Liver (tissue), 9 donors: ENCODE results near the gene KLHL40. TPM values are rescaled to one million over a fixed set of nuclear protein-coding genes. Genes with fewer than 3 reads are reported as not detected.

ENCODE experiments used
- DNase-seq: peaks from one replicate; pipeline ENCODE4 v3.0.0-alpha.2; 2017; ENCODE audit warnings: low spot score
- H3K27ac ChIP-seq, 2 donors: one replicate each; pipeline ENCODE4 v1.7.0; 2013; ENCODE audit warnings: inconsistent platforms in 2 of 2, low read length in 2 of 2, control low read depth in 1 of 2, low read depth in 1 of 2, mild to moderate bottlenecking in 1 of 2
- H3K27me3 ChIP-seq, 4 donors: one replicate each; pipeline versions ENCODE4 v1.6.1 to v1.7.0; 2013; ENCODE audit warnings: low read length in 3 of 4, inconsistent platforms in 1 of 4, mild to moderate bottlenecking in 1 of 4, moderate library complexity in 1 of 4; ENCODE audit not compliant: control insufficient read depth in 4 of 4, insufficient read depth in 4 of 4
- H3K36me3 ChIP-seq, 4 donors: one replicate each; pipeline versions ENCODE4 v1.6.1 to v1.7.0; 2013; ENCODE audit warnings: low read length in 3 of 4, mild to moderate bottlenecking in 3 of 4, low read depth in 1 of 4, moderate library complexity in 1 of 4; ENCODE audit not compliant: control insufficient read depth in 4 of 4, insufficient read depth in 3 of 4
- H3K4me1 ChIP-seq, 4 donors: one replicate each; pipeline versions ENCODE4 v1.6.1 to v1.7.0; 2013; ENCODE audit warnings: low read length in 3 of 4, mild to moderate bottlenecking in 3 of 4, moderate library complexity in 1 of 4; ENCODE audit not compliant: control insufficient read depth in 4 of 4, insufficient read depth in 4 of 4
- H3K4me3 ChIP-seq, 3 donors: one replicate each; pipeline versions ENCODE4 v1.6.1 to v1.7.0; 2013; ENCODE audit warnings: low read length in 3 of 3, control low read depth in 1 of 3, low read depth in 1 of 3, mild to moderate bottlenecking in 1 of 3
- H3K9ac ChIP-seq, 2 donors: one replicate each; pipeline ENCODE4 v1.7.0; 2013; ENCODE audit warnings: low read length in 2 of 2, mild to moderate bottlenecking in 2 of 2, moderate library complexity in 2 of 2, control low read depth in 1 of 2, low read depth in 1 of 2
- H3K9me3 ChIP-seq, 4 donors: one replicate each; pipeline versions ENCODE4 v1.6.1 to v1.7.0; 2013; ENCODE audit warnings: low read length in 3 of 4; ENCODE audit not compliant: control insufficient read depth in 4 of 4
- ATF3 ChIP-seq: IDR thresholded peaks from 2 replicates; pipeline ENCODE4 v1.6.1; 2016; ENCODE audit warnings: antibody characterized with exemption
- CTCF ChIP-seq: fragments of 150-350 bp; IDR thresholded peaks from 2 replicates; pipeline ENCODE4 v1.5.1; 2017; ENCODE audit warnings: improper control_type of control experiment, low read depth, low read length; ENCODE audit not compliant: missing input control
- EGR1 ChIP-seq, 2 donors: IDR thresholded peaks; 2 replicates each; pipeline ENCODE4 v1.6.1; 2016 to 2018; ENCODE audit warnings: antibody characterized with exemption in 2 of 2, low read depth in 2 of 2
- FOXA1 ChIP-seq: IDR thresholded peaks from 2 replicates; pipeline ENCODE4 v1.6.1; 2016; ENCODE audit warnings: antibody characterized with exemption
- FOXA2 ChIP-seq: IDR thresholded peaks from 2 replicates; pipeline ENCODE4 v1.6.1; 2016; ENCODE audit warnings: antibody characterized with exemption
- GABPA ChIP-seq, 2 donors: IDR thresholded peaks in 1 of 2; conservative IDR thresholded peaks in 1 of 2; 2 replicates each; pipeline ENCODE4 v1.6.1; 2016; ENCODE audit warnings: antibody characterized with exemption in 2 of 2, mild to moderate bottlenecking in 1 of 2, moderate library complexity in 1 of 2
- HNF4A ChIP-seq, 2 donors: conservative IDR thresholded peaks; 2 replicates each; pipeline ENCODE4 v1.6.1; 2016; ENCODE audit warnings: antibody characterized with exemption in 2 of 2, mild to moderate bottlenecking in 2 of 2
- HNF4G ChIP-seq: IDR thresholded peaks from 2 replicates; pipeline ENCODE4 v1.6.1; 2016; ENCODE audit warnings: antibody characterized with exemption
- JUND ChIP-seq, 2 donors: IDR thresholded peaks; 2 replicates each; pipeline ENCODE4 v1.6.1; 2016; ENCODE audit warnings: antibody characterized with exemption in 2 of 2
- NR2F2 ChIP-seq: IDR thresholded peaks from 2 replicates; pipeline ENCODE4 v1.6.1; 2016; ENCODE audit warnings: antibody characterized with exemption
- REST ChIP-seq: IDR thresholded peaks from 2 replicates; pipeline ENCODE4 v1.6.1; 2016; ENCODE audit warnings: antibody characterized with exemption, mild to moderate bottlenecking
- RXRA ChIP-seq, 2 donors: IDR thresholded peaks; 2 replicates each; pipeline ENCODE4 v1.6.1; 2017 to 2018; ENCODE audit warnings: antibody characterized with exemption in 2 of 2, mild to moderate bottlenecking in 1 of 2
- SP1 ChIP-seq: IDR thresholded peaks from 2 replicates; pipeline ENCODE4 v1.6.1; 2018; ENCODE audit warnings: antibody characterized with exemption, mild to moderate bottlenecking
- TAF1 ChIP-seq: conservative IDR thresholded peaks from 2 replicates; pipeline ENCODE4 v1.6.1; 2016; ENCODE audit warnings: antibody characterized with exemption, mild to moderate bottlenecking
- YY1 ChIP-seq: IDR thresholded peaks from 2 replicates; pipeline ENCODE4 v1.6.1; 2016; ENCODE audit warnings: antibody characterized with exemption, mild to moderate bottlenecking
- WGBS: extraction: QIAGEN DNeasy Blood & Tissue Kit; methylation state at CpG from one replicate; pipeline ENCODE4 v1.1.7; 2013; 5-methylcytosine and 5-hydroxymethylcytosine counted together
- polyA plus RNA-seq, 2 donors: library from polyadenylated mRNA; stranded (reverse) in 1 of 2; unstranded in 1 of 2; fragments of 200-250 nt in 1 of 2; fragments of >200 nt in 1 of 2; fragmentation: Nextera tagmentation in 1 of 2; extraction: Ambion mirVana in 1 of 2; gene quantifications; one replicate each; pipeline versions ENCODE4 v1.2.1 to v1.2.3, GENCODE V29; 2013 to 2015
- total RNA-seq, 2 donors: library from RNA; depleted of rRNA; stranded (reverse); fragments of >200 nt; gene quantifications; one replicate each; pipeline ENCODE4 v1.2.3, GENCODE V29; 2014
- TF ChIP-seq, protein P1 (sequence below): IDR thresholded peaks from 2 replicates; pipeline ENCODE4 v1.6.1; 2016; ENCODE audit warnings: antibody characterized with exemption
- TF ChIP-seq, protein P2 (sequence below): IDR thresholded peaks from 2 replicates; pipeline ENCODE4 v1.6.1; 2016; ENCODE audit warnings: antibody characterized with exemption
- donor health status: healthy.
- donor health status: healthy.
- donor health status: healthy.
- donor health status: healthy.
- donor health status: healthy.

The KLHL40 gene
- total and polyA plus RNA-seq, 4 donors = not detected

- no peaks in the 10 kb centered on the region for H3K36me3 ChIP-seq
- H3K27ac ChIP-seq = no peak overlapping the region
- no peaks in the 10 kb centered on the region for H3K27me3 ChIP-seq
- H3K4me3 ChIP-seq = no peak overlapping the region
- H3K9ac ChIP-seq = no peak overlapping the region
- TF ChIP-seq CTCF = no peak
- no peak for TF ChIP-seq ATF3
- TF ChIP-seq JUND (IDR thresholded peaks at IDR 0.05) = no peak
- TF ChIP-seq NR2F2 = no peak
- TF ChIP-seq, protein P1, sequence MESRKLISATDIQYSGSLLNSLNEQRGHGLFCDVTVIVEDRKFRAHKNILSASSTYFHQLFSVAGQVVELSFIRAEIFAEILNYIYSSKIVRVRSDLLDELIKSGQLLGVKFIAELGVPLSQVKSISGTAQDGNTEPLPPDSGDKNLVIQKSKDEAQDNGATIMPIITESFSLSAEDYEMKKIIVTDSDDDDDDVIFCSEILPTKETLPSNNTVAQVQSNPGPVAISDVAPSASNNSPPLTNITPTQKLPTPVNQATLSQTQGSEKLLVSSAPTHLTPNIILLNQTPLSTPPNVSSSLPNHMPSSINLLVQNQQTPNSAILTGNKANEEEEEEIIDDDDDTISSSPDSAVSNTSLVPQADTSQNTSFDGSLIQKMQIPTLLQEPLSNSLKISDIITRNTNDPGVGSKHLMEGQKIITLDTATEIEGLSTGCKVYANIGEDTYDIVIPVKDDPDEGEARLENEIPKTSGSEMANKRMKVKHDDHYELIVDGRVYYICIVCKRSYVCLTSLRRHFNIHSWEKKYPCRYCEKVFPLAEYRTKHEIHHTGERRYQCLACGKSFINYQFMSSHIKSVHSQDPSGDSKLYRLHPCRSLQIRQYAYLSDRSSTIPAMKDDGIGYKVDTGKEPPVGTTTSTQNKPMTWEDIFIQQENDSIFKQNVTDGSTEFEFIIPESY = no peak
- TF ChIP-seq FOXA2 = no peak
- TF ChIP-seq YY1 = no peak
- no peak for TF ChIP-seq RXRA (IDR thresholded peaks at IDR 0.05)
- TF ChIP-seq FOXA1 = no peak
- TF ChIP-seq EGR1 (IDR thresholded peaks at IDR 0.05; ENCODE audit: low read depth in 2 of 2) = no peak
- TF ChIP-seq, protein P2, sequence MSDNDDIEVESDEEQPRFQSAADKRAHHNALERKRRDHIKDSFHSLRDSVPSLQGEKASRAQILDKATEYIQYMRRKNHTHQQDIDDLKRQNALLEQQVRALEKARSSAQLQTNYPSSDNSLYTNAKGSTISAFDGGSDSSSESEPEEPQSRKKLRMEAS = no peak
- no peak for TF ChIP-seq TAF1
- no peak for TF ChIP-seq HNF4A (conservative IDR thresholded peaks at IDR 0.05)
- TF ChIP-seq GABPA (IDR thresholded peaks at IDR 0.05 in 1 of 2, conservative IDR thresholded peaks at IDR 0.05 in 1 of 2) = no peak
- no peak for DNase-seq
- peaks cover 0 to 1% (median 0%) of the 10 kb centered on the region in 4 donors for H3K9me3 ChIP-seq
- WGBS = 91% methylated on average over 38 of the region's 38 CpGs
- no peaks in the 10 kb centered on the region for H3K4me1 ChIP-seq
Observed at GRCh38 chr3:42663581-42664437, 21.5 kb upstream of the KLHL40 start.

DNA sequence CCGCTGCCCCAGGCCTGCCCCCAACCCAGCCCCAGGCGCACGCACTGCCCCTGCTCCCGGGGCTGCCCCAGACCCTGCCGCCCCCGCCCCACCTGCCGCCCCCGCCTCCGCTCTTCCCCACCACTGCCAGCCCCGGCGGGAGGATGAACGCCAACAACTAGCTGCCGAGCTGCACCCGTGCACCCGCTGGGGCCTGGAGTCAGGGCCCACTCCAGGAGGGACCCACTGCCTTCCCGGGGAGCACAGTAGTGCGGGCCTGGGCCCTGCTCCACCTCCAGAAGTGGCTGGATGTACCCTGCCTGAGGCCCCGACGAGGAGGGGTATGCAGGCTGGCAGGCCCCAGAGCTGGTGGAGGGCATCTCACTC, 20.9 kb upstream of the KLHL40 start:
- Histone ChIP-seq H3K27ac (no peak overlapping the region), H3K4me3 (no peak overlapping the region), H3K9me3 (peaks cover 0 to 1% (median 0%) of the 10 kb centered on the region in 4 donors), H3K4me1 (no peaks in the 10 kb centered on the region), H3K36me3 (no peaks in the 10 kb centered on the region), H3K27me3 (no peaks in the 10 kb centered on the region), H3K9ac (no peak overlapping the region)
- DNase-seq = no peak
- 89% methylated on average over 19 of the region's 19 CpGs for WGBS
- TF ChIP-seq ATF3 (no peak), HNF4G (no peak), TAF1 (no peak), SP1 (no peak), YY1 (no peak), EGR1 (IDR thresholded peaks at IDR 0.05; ENCODE audit: low read depth in 2 of 2) (no peak), GABPA (IDR thresholded peaks at IDR 0.05 in 1 of 2, conservative IDR thresholded peaks at IDR 0.05 in 1 of 2) (no peak), HNF4A (conservative IDR thresholded peaks at IDR 0.05) (no peak), FOXA1 (no peak), REST (no peak)
